Muscle of leg (tissue), 11 donors: ENCODE data around the gene TADA1. TPM values are rescaled to one million over a fixed set of nuclear protein-coding genes. Genes with fewer than 3 reads are reported as not detected.
A peak's percentile ranks its signal among the peaks of the same experiment; 100 is the strongest.

Experiments
- DNase-seq: peaks from one replicate; pipeline ENCODE4 v3.0.0; 2013
- H3K27ac ChIP-seq: one replicate; pipeline ENCODE4 v1.5.1; 2013; ENCODE audit warnings: mild to moderate bottlenecking, low read length, control low read depth
- H3K27me3 ChIP-seq: one replicate; pipeline ENCODE4 v1.6.1; 2013; ENCODE audit warnings: low read length; ENCODE audit not compliant: control insufficient read depth, insufficient read depth
- H3K36me3 ChIP-seq: one replicate; pipeline ENCODE4 v1.6.1; 2013; ENCODE audit warnings: low read length; ENCODE audit not compliant: control insufficient read depth, insufficient read depth
- H3K4me1 ChIP-seq: one replicate; pipeline ENCODE4 v1.6.1; 2013; ENCODE audit warnings: low read length; ENCODE audit not compliant: control insufficient read depth, insufficient read depth
- H3K4me3 ChIP-seq: one replicate; pipeline ENCODE4 v1.5.1; 2013; ENCODE audit warnings: low read length, control low read depth
- H3K9me3 ChIP-seq: replicated peaks from 2 replicates; pipeline ENCODE4 v1.6.1; 2013; ENCODE audit warnings: low read depth, low read length; ENCODE audit not compliant: control insufficient read depth
- WGBS: methylation state at CpG from one replicate; pipeline ENCODE4 v1.1.5; 2013; ENCODE audit warnings: missing lambda C conversion rate; ENCODE audit not compliant: insufficient coverage; 5-methylcytosine and 5-hydroxymethylcytosine counted together
- polyA plus RNA-seq, 8 donors: library from polyadenylated mRNA; unstranded; fragments of 120-200 nt; gene quantifications; one replicate each; pipeline versions ENCODE4 v1.2.1 to v1.2.3, GENCODE V29; 2013; ENCODE audit warnings: inconsistent platforms in 1 of 8, low replicate concordance in 1 of 8; ENCODE audit not compliant: insufficient read length in 8 of 8, insufficient read depth in 1 of 8
- total RNA-seq: library from RNA; stranded (reverse); fragments of 120-200 nt; gene quantifications from one replicate; pipeline ENCODE4 v1.2.4, GENCODE V29; 2013

The TADA1 gene
- total and polyA plus RNA-seq, 9 donors: 11.4 to 14.6 (median 12.8) TPM

GRCh38 chr1:166849135-166849534 is 26.9 kb downstream of the TADA1 start:
- no peak for DNase-seq
- WGBS: 97% methylated on average over 17 of the region's 20 CpGs

GRCh38 chr1:166848193-166848592 is 27.9 kb downstream of the TADA1 start:
- Histone ChIP-seq H3K36me3 (peaks cover 78% of the 10 kb centered on the region), H3K27me3 (no peaks in the 10 kb centered on the region), H3K4me1 (peaks cover 4% of the 10 kb centered on the region), H3K27ac (no peak overlapping the region), H3K4me3 (no peak overlapping the region), H3K9me3 (no peaks in the 10 kb centered on the region)
- no peak for DNase-seq

More at GRCh38 chr1:166849135-166849534, 26.9 kb downstream of the TADA1 start:
- Histone ChIP-seq H3K36me3 (peaks cover 70% of the 10 kb centered on the region), H3K27me3 (no peaks in the 10 kb centered on the region), H3K9me3 (no peaks in the 10 kb centered on the region), H3K4me1 (no peaks in the 10 kb centered on the region), H3K27ac (no peak overlapping the region), H3K4me3 (no peak overlapping the region)

- Histone ChIP-seq H3K4me3 (no peak overlapping the region), H3K36me3 (peaks cover 78% of the 10 kb centered on the region), H3K27ac (no peak overlapping the region), H3K9me3 (no peaks in the 10 kb centered on the region), H3K4me1 (peaks cover 20% of the 10 kb centered on the region), H3K27me3 (no peaks in the 10 kb centered on the region)
- 76% methylated on average over 4 of the region's 7 CpGs for WGBS
- no peak for DNase-seq
Observed at GRCh38 chr1:166844791-166845190, 31.3 kb downstream of the TADA1 start.

- 60% methylated on average over 6 of the region's 7 CpGs for WGBS
- peak; percentile 58 for DNase-seq
- no peak overlapping the region for H3K27ac ChIP-seq
Observed at GRCh38 chr1:166843769-166844596, 32.1 kb downstream of the TADA1 start.

GRCh38 chr1:166843322-166843721 is 32.7 kb downstream of the TADA1 start:
- 88% methylated on average over 2 of the region's 6 CpGs for WGBS
- Histone ChIP-seq H3K36me3 (peaks cover 64% of the 10 kb centered on the region), H3K9me3 (no peaks in the 10 kb centered on the region), H3K4me3 (no peak overlapping the region), H3K27ac (no peak overlapping the region), H3K27me3 (no peaks in the 10 kb centered on the region), H3K4me1 (peaks cover 26% of the 10 kb centered on the region)
- no peak for DNase-seq

More at GRCh38 chr1:166843769-166844596, 32.1 kb downstream of the TADA1 start:
- no peak overlapping the region for H3K4me3 ChIP-seq
- peaks cover 20% of the 10 kb centered on the region for H3K4me1 ChIP-seq
- no peaks in the 10 kb centered on the region for H3K27me3 ChIP-seq
- H3K9me3 ChIP-seq: no peaks in the 10 kb centered on the region
- H3K36me3 ChIP-seq: peaks cover 70% of the 10 kb centered on the region

GRCh38 chr1:166840309-166841274 is 35.5 kb downstream of the TADA1 start:
- Histone ChIP-seq H3K27me3 (no peaks in the 10 kb centered on the region), H3K27ac (peak overlapping the region; percentile 47), H3K4me3 (peak overlapping the region; percentile 59), H3K9me3 (no peaks in the 10 kb centered on the region), H3K4me1 (peaks cover 31% of the 10 kb centered on the region), H3K36me3 (peaks cover 41% of the 10 kb centered on the region)
- peak; percentile 16 for DNase-seq
- WGBS: 44% methylated on average over 9 of the region's 16 CpGs

GRCh38 chr1:166839600-166840308 is 36.3 kb downstream of the TADA1 start:
- Histone ChIP-seq H3K4me3 (peak overlapping the region; percentile 76), H3K27me3 (no peaks in the 10 kb centered on the region), H3K4me1 (peaks cover 31% of the 10 kb centered on the region), H3K27ac (peak overlapping the region; percentile 47), H3K9me3 (no peaks in the 10 kb centered on the region), H3K36me3 (peaks cover 33% of the 10 kb centered on the region)
- peak; percentile 54 for DNase-seq
- WGBS: under 1% methylated on average over 64 of the region's 82 CpGs

- under 1% methylated on average over 62 of the region's 63 CpGs for WGBS
- Histone ChIP-seq H3K36me3 (peaks cover 28% of the 10 kb centered on the region), H3K27me3 (no peaks in the 10 kb centered on the region), H3K9me3 (no peaks in the 10 kb centered on the region), H3K27ac (peak within 1 kb of the TSS; percentile 90), H3K4me1 (peaks cover 31% of the 10 kb centered on the region), H3K4me3 (peak within 1 kb of the TSS; percentile 76)
- DNase-seq: peak; percentile 96
Observed at GRCh38 chr1:166838766-166839599, 37.1 kb downstream of the TADA1 start, which contains the start of gene POGK. POGK (plus strand) TSS chr1:166839475; CDS start chr1:166840957, 1,482 bp downstream.

GRCh38 chr1:166836733-166837132 is 39.3 kb downstream of the TADA1 start:
- no peak for DNase-seq
- H3K4me3 ChIP-seq: no peak overlapping the region
- no peaks in the 10 kb centered on the region for H3K9me3 ChIP-seq
- no peaks in the 10 kb centered on the region for H3K27me3 ChIP-seq
- no peak overlapping the region for H3K27ac ChIP-seq
- WGBS: no CpG with 5 or more reads among the region's 4 CpGs
- H3K4me1 ChIP-seq: peaks cover 24% of the 10 kb centered on the region
- H3K36me3 ChIP-seq: peaks cover 7% of the 10 kb centered on the region
